Measurements from ENCODE around the gene OLFML2A.

Gene OLFML2A

GRCh38 chr9:124779368-124780059, 2.6 kb downstream of the OLFML2A start:
- no peak for DNase-seq

GRCh38 chr9:124780060-124780756, 3.3 kb downstream of the OLFML2A start:
- DNase-seq: no peak

- DNase-seq: no peak
Observed at GRCh38 chr9:124780757-124781151, 3.8 kb downstream of the OLFML2A start.

DNA sequence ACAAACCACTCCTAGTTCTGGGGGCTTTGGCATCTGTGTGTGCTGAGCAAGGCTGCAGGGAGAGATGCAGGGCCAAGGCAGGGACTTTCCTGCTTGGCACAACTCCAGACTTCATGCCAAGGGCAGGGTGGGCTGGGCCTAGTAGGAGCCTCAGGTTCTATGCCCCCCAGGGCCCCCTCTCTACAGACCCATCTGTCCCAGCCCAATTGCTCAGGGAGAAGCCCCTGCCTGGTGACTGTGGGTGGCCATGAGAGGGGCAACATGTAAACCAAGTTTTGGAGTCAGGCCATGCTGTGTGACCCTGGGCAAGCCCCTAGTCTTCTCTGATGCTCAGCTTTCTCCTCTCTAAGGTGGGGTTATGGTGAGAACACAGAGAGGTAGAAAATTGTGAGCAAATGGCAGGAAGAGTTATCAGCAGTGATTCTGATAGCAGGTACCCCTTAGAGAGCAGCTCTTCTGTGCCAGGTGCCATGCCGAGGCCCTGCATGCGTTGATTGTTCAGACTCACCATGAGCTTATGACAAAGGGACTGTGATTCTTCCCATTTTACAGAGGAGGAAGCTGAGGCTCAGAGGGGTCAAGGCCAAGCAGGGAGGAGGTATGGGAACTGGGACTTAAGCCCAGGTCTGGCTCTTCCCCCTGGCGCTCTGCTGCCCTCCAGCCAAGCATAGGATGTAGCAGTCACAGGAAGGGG, 5.2 kb downstream of the OLFML2A start:
- no peak for DNase-seq

GRCh38 chr9:124782661-124783574, 6.0 kb downstream of the OLFML2A start:
- no peak for DNase-seq

GRCh38 chr9:124783830-124784229, 6.9 kb downstream of the OLFML2A start:
- no peak for DNase-seq

DNA sequence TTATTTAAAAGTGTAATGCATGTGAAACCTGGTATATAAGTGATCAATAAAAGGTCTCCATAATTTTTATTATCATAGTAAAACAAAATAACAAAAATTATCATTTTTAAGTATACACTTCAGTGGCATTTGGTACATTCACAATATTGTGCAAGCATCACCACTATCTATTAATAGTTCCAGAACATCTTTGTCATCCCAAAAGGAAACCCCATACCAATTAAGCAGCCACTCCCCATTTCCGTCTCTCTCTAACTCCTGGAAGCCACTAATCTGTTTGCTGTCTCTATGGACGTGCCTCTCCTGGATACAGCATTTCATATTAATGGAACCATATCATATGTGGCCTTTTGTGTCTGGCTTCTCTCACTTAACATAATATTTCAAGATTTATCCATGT, 7.6 kb downstream of the OLFML2A start:
- no peak for DNase-seq

DNA sequence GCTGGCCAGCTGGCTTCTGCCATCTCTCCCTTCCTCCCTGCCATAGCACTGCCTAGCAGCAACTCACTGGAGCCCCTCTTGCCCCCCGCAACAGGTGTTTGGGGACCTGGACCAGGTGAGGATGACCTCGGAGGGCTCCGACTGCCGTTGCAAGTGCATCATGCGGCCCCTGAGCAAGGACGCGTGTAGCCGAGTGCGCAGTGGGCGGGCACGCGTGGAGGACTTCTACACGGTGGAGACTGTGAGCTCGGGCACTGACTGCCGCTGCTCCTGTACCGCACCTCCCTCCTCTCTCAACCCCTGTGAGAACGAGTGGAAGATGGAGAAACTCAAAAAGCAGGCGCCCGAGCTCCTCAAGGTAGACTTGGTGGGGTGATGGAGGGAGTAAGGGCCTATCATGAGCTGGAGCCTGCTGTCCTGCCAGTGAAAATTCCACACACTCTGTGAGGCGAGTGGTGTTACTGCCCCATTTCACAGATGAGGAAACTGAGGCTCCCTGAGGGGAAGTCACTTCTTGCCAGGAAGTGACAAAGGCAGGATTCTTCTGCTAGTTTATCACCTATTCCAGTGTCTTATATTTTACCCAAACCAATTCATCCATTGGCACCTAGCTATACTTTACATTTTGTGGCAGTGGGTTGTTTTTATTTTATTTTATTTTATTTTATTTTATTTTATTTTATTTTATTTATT, 10.1 kb downstream of the OLFML2A start:
- DNase-seq: no peak

DNA sequence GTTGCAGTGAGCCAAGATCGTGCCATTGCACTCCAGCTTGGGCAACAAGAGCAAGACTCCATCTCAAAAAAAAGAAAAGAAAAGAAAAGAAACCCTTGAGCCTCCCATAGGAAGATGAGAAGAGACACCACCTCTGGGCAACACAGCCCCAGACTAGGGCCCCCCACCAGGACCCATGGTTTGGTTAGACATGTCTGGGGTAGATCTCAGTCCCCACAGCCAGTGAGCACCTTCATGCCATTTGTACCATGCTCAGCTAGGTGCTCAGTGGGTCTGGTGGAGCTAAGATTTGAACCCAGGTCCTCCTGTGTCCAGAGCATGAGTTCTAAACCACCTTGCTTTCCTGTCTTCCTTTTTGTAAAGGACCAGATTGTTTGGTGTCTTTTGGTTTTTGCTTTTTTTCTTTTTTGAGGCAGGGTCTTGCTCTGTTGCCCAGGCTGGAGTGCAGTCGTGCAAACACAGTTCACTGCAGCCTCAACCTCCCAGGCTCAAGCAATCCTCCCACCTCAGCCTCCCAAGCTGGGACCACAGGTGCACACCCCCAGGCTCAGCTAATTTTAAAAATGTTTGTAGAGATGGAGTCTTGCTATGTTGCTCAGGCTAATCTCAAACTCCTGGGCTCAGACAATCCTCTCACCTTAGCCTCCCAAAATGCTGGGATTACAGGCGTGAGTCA, 11.7 kb downstream of the OLFML2A start:
- DNase-seq: no peak

DNA sequence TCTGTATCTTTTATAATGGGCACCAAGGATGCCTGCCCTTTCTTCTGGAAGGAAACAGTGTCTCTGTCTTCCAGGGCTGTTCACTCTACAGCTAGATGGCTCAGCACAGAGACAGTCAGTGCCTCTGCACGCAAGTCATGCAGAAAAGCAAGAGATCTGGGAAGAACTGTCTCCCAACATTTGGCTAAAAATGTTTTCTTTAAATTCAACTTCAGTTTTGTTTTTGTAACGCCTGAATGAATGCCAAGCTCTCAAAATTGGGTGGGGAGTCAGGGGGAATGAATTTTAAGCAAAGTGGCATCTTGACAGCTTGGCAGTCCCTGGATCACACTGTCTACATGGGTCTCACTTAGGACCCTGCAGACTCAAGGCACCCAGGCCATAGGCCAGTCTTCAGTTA, 12.6 kb downstream of the OLFML2A start:
- DNase-seq: no peak

DNA sequence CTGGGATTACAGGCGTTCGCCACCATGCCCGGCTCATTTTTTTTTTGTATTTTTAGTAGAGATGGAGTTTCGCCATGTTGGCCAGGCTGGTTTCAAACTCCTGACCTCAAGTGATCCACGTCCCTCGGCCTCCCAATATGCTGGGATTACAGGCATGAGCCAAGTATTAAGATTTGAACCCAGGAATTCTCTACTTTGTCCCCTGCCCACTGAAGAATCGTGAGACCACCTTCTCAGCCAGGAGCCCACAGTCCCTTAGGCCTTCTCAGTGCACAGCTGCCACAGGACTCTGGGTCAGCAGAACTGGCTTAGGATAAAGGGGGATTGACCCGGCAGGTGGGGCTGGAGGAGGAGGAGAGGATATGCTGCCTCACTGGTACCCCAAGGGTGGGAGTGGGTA, 13.4 kb downstream of the OLFML2A start:
- DNase-seq: no peak

DNA sequence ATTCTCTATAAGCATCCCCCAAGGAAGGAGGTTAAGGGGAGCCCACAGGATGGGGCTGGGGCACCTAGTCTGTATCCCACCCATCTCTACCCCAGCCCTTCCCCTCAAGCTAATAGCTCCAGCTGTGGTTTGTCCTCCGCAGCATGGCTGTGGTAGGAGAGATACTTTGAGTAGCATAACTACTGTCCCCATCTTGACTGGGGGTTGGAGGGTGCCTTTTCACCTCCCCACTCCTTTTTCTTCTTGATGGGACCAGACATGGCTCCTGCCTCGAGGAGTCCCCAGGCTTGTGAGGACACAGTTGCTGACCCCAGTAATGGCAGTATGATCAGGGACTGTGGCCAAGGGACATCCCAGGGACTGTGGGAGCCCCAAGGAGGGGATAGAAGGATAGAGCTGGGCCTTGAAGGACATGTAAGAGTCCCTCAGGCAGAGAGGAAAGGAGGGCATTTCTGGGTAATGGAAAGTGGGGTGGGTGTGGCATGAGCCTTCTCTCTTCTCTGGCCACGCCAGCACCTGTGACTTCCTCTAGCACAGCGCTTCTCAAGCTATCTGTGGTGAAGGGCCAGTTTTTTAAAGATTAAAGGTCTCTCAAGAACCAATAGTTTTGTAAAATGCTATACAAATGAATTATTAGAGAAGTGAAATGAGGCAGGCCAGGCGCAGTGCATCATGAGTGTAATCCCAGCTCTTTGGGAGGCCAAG, 14.0 kb downstream of the OLFML2A start:
- no peak for DNase-seq

DNA sequence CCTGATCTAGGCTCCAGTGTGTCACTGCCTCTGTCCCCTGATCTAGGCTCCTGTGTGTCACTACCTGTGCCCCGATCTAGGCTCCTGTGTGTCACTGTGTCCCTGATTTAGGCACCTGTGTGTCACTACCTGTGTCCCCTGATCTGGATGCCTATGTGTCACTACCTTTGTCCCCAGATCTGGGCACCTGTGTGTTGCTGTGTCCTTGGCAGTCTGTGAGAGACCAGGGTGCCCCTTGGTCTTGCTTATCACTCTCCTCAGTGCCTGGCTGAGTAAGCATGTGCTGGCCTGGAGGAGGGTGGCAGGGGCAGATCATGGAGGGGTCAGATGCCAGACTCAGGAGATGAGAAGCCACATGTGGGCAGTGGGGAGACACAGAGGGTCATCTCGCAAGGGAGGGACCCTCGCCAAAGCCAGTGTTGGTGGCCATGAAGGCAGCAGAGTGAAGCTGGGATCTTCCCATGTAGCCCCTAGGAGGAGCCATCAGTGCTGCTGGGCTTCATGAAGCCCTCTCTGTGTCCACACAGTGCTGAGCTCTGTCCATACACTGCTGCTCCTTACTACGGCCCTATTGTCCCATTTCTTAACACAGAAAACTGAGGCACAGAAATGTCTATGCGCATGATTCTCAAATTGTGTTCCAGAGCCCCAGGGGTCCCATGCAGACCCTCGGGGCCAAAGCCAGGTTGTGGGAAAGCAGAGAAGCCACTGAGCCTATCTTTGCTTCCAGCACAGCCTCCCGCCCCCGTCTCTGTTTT, 15.5 kb downstream of the OLFML2A start:
- DNase-seq: no peak

- DNase-seq: no peak
Observed at GRCh38 chr9:124793015-124793541, 16.1 kb downstream of the OLFML2A start.

DNA sequence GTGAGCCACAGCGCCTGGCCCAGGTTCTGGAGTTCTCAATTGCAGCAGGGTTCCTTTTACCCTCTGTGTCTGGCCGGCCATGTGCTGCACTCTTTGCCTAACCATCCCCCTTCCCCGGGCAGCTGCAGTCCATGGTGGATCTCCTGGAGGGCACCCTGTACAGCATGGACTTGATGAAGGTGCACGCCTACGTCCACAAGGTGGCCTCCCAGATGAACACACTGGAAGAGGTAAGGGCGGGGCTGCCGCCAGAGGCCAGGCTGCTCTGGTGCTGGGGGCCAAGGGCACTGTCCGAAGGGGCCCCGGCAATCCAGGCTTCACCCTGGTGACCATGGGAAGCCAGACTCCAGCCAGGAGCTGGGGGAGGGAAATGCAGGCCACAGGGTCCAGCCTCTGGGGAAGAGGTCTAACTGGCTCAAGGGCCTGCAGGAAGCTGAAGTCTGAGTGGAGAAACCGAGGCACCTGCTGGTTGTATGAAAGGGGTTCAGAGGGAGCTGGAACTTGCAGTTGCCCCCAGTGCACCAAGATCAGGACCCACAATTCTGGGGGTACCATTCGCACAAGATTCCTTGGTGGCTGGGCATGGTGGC, 18.1 kb downstream of the OLFML2A start:
- DNase-seq: no peak

DNA sequence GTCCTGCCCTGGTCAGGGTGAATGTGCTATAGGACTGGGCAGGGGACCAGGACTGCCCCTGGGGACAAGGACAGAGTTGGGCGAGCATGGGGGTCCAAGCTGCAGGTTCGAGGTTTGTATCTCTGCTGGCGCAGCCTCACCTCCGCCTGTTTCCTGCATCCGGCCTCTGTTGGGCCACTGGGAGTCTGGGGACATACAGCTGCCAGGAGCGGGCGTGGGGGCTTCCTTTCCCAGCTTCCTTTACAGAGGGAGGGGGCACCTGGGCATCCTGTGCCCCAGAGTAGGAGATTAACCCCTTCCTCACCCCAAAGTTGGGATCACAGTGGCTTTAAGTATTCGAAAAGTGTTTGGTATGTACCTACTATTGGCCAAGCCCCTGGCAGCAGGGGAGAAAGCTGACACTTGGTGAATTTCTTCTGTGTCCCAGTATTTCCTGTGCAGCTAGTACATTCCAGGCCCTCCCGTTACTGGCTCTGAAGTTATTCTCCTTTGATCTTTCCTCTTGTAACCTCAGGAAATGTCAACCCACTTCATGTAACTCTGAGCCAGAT, 19.0 kb downstream of the OLFML2A start:
- no peak for DNase-seq

GRCh38 chr9:124797343-124798103, 20.6 kb downstream of the OLFML2A start:
- DNase-seq: no peak

DNA sequence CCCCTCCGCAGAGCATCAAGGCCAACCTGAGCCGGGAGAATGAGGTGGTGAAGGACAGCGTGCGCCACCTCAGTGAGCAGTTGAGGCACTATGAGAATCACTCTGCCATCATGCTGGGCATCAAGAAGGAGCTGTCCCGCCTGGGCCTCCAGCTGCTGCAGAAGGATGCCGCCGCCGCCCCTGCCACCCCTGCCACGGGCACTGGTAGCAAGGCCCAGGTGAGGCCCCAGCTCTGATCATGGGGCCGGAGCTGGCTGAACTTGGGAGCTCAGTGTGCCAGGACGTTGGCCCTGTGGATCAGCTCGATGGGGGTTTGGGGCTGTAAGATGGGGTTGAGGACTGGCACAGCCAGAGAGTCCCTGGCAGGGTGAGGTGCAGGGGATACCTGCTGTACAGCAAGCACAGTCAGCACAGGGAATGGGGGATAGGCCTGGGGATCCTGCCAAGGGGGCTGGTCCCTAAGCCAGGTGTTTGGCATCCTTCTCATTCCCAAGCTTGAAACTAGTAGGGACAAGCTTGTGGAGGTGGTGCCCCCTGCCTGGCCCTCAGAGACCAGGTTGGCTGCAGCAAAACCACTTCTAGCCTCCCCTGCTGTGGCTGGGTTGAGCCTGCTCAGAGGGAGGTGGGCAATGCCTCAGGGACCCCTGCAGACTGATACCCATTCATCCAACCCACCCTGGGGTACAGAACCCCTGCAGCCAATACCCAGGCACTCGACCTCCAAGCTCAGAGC, 22.5 kb downstream of the OLFML2A start:
- no peak for DNase-seq

All from NCI-H510A (cell line).